Measurements from ENCODE around the gene EML3. TPM values are rescaled to one million over a fixed set of nuclear protein-coding genes. Genes with fewer than 3 reads are reported as not detected.

EML3 gene
- total and polyA plus RNA-seq, 2 of the 13 experiments (the other 11 are each of a cell fraction or from before 2014, with no cell fraction given), result 10.6 to 12.3 TPM

DNA sequence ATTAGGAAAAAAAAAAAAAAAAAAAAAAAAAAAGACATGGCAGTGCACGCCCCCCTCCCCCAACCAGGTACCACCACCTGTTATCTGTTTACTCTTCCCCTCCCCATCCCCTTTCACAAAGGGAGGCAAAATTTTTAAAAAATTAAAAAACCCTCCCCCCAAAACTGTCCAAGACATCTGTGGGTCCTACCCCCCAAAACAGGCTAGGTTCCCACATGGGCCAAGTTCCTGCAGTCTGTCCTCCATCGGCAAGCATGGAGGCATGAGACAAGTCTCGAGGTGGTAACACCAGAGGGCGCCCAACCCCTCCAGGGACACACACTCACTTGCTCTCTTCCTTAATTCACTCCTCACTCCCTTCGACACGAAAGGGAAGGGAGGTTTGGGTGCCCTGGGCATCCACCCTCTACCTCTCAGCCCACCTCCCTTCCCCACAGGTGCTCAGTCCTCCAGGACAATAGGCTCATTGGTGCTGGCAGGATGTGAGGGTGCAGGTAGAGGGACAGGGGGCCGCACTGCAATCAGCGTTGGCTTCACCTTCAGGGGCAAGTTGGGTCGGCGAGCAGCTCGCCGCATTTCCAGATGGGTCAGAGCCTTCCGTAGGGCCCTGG, 19.0 kb downstream of the EML3 start:
- ChIA-PET CTCF (ENCODE audit: low intra/inter-chr PET ratio, low total read pairs) (interaction anchor here (3.1 kb wide), 1 partner anchor 18 kb away, joined by 14 read pairs; the partner anchor contains the start of genes EML3 and ROM1), POLR2A (interaction anchor here (1.0 to 4.4 kb wide), 12 partner anchors 8 to 247 kb away, joined by 3 to 160 read pairs (median 38); partner anchors contain the start of genes C11orf98, CSKMT, EEF1G and GANAB)
- no peak overlapping the region for H3K9ac ChIP-seq (ENCODE audit: insufficient read depth, low read depth, low read length)
- no peak overlapping the region for H3K27ac ChIP-seq (ENCODE audit: extremely low read length, insufficient read depth, low read length)
- peaks cover 29 to 39% of the 10 kb centered on the region in 2 experiments for H3K36me3 ChIP-seq (replicated peaks in 1 of 2; ENCODE audit: control insufficient read depth in 1 of 2, insufficient read depth in 2 of 2, low read length in 2 of 2)
- H3K4me3 ChIP-seq (replicated peaks in 1 of 3; ENCODE audit: insufficient read depth in 1 of 3, low read depth in 2 of 3, low read length in 3 of 3), result no peak overlapping the region
- ATAC-seq, result peak; percentile 17; the same call in 1 of the 3 replicates
- peak; percentile 59 for DNase-seq (ENCODE audit: low spot score)
- H3K27me3 ChIP-seq (ENCODE audit: control insufficient read depth in 1 of 2, insufficient read depth in 2 of 2, low read length in 2 of 2), result no peaks in the 10 kb centered on the region; a peak in 1 of 5 replicates
- no peaks in the 10 kb centered on the region for H4K20me1 ChIP-seq (ENCODE audit: insufficient read depth, low read length)
- in situ Hi-C loops (cut with HindIII; ENCODE audit: extremely low pct_ligation_motif_present, low pct_unique_long_range_greater_than_20kb), result no loop called here
- WGBS (ENCODE audit: low lambda C conversion rate), result 40% methylated on average over 6 of the region's 13 CpGs
- H3K79me2 ChIP-seq (ENCODE audit: insufficient read depth, low read length), result peaks cover 23% of the 10 kb centered on the region
- H3K9me3 ChIP-seq (ENCODE audit: low read length), result no peaks in the 10 kb centered on the region
- intact Hi-C loops (cut with micrococcal nuclease; ENCODE audit: unreplicated experiment), result loop anchor here (5.0 kb wide), 1 partner anchor 59 kb away; the partner anchor contains the start of gene INTS5
- BruUV-seq (replicated peaks), result no TSS peak
- H3K4me1 ChIP-seq (ENCODE audit: insufficient read depth, low read length), result peaks cover 37% of the 10 kb centered on the region
- no peak for FAIRE-seq
- no peak overlapping the region for H2AFZ ChIP-seq (ENCODE audit: low read length)
- H3K4me2 ChIP-seq (ENCODE audit: low read depth, low read length), result no peak overlapping the region
- no peak for TF ChIP-seq ZNF382 (CRISPR knock-in tag; IDR thresholded peaks at IDR 0.05; ENCODE audit: borderline replicate concordance)
- no peak for TF ChIP-seq THAP11 (CRISPR knock-in tag; IDR thresholded peaks at IDR 0.05)
- no peak for TF ChIP-seq ZNF432 (CRISPR knock-in tag; IDR thresholded peaks at IDR 0.05; ENCODE audit: borderline replicate concordance)
- no peak for TF ChIP-seq POLR2AphosphoS5 (IDR thresholded peaks at IDR 0.05; ENCODE audit: low read depth, low read length)
- TF ChIP-seq ARHGAP35 (CRISPR knock-in tag; IDR thresholded peaks at IDR 0.05; ENCODE audit: borderline replicate concordance), result no peak
- TF ChIP-seq TEAD3 (CRISPR knock-in tag; optimal IDR thresholded peaks at IDR 0.05; ENCODE audit: borderline replicate concordance), result peak; percentile 10
- no peak for TF ChIP-seq ZFAT (CRISPR knock-in tag; conservative IDR thresholded peaks at IDR 0.05)
- peak; percentile 27 for TF ChIP-seq YY1 (IDR thresholded peaks at IDR 0.05; ENCODE audit: insufficient read depth, insufficient replicate concordance, low read depth, low read length)
- no peak for TF ChIP-seq AGO1 (IDR thresholded peaks at IDR 0.05; ENCODE audit: low read depth, low read length, poor library complexity, severe bottlenecking)
- TF ChIP-seq STAG1 (CRISPR knock-in tag; IDR thresholded peaks at IDR 0.05), result peak; percentile 64
- TF ChIP-seq, protein P1, sequence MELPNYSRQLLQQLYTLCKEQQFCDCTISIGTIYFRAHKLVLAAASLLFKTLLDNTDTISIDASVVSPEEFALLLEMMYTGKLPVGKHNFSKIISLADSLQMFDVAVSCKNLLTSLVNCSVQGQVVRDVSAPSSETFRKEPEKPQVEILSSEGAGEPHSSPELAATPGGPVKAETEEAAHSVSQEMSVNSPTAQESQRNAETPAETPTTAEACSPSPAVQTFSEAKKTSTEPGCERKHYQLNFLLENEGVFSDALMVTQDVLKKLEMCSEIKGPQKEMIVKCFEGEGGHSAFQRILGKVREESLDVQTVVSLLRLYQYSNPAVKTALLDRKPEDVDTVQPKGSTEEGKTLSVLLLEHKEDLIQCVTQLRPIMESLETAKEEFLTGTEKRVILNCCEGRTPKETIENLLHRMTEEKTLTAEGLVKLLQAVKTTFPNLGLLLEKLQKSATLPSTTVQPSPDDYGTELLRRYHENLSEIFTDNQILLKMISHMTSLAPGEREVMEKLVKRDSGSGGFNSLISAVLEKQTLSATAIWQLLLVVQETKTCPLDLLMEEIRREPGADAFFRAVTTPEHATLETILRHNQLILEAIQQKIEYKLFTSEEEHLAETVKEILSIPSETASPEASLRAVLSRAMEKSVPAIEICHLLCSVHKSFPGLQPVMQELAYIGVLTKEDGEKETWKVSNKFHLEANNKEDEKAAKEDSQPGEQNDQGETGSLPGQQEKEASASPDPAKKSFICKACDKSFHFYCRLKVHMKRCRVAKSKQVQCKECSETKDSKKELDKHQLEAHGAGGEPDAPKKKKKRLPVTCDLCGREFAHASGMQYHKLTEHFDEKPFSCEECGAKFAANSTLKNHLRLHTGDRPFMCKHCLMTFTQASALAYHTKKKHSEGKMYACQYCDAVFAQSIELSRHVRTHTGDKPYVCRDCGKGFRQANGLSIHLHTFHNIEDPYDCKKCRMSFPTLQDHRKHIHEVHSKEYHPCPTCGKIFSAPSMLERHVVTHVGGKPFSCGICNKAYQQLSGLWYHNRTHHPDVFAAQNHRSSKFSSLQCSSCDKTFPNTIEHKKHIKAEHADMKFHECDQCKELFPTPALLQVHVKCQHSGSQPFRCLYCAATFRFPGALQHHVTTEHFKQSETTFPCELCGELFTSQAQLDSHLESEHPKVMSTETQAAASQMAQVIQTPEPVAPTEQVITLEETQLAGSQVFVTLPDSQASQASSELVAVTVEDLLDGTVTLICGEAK (IDR thresholded peaks at IDR 0.05), result no peak
- TF ChIP-seq, protein P1 (CRISPR knock-in tag; IDR thresholded peaks at IDR 0.05), result no peak
- no peak for TF ChIP-seq ZBTB1 (CRISPR knock-in tag; IDR thresholded peaks at IDR 0.05; ENCODE audit: borderline replicate concordance)
- TF ChIP-seq, protein P2, sequence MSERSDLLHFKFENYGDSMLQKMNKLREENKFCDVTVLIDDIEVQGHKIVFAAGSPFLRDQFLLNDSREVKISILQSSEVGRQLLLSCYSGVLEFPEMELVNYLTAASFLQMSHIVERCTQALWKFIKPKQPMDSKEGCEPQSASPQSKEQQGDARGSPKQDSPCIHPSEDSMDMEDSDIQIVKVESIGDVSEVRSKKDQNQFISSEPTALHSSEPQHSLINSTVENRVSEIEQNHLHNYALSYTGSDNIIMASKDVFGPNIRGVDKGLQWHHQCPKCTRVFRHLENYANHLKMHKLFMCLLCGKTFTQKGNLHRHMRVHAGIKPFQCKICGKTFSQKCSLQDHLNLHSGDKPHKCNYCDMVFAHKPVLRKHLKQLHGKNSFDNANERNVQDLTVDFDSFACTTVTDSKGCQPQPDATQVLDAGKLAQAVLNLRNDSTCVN (CRISPR knock-in tag; IDR thresholded peaks at IDR 0.05; ENCODE audit: borderline replicate concordance), result no peak

Measured in HepG2 (cell line).